Neuronal stem cell (in vitro differentiated cells): ENCODE results near the gene CLTC.

Experiments
- DNase-seq: peaks from one replicate; pipeline ENCODE4 v3.0.0-alpha.2; 2013; ENCODE audit warnings: low spot score
- H2AFZ ChIP-seq: one replicate; pipeline ENCODE4 v1.6.1; 2013; ENCODE audit warnings: mild to moderate bottlenecking, low read length, inconsistent platforms
- H2AK5ac ChIP-seq: 2 replicates; pipeline ENCODE4 v1.6.1; 2013; ENCODE audit warnings: low read depth, mild to moderate bottlenecking, inconsistent platforms, low read length, moderate library complexity, mixed read lengths
- H2BK120ac ChIP-seq: 2 replicates; pipeline ENCODE4 v1.6.1; 2013; ENCODE audit warnings: low read depth, mild to moderate bottlenecking, inconsistent platforms, low read length, moderate library complexity, mixed read lengths
- H2BK12ac ChIP-seq: one replicate; pipeline ENCODE4 v1.6.1; 2013; ENCODE audit warnings: low read length, inconsistent platforms
- H2BK15ac ChIP-seq: 2 replicates; pipeline ENCODE4 v1.6.1; 2013; ENCODE audit warnings: mild to moderate bottlenecking, low read length, inconsistent platforms, mixed read lengths
- H2BK5ac ChIP-seq: one replicate; pipeline ENCODE4 v1.6.1; 2013; ENCODE audit warnings: inconsistent platforms, mild to moderate bottlenecking, low read length, moderate library complexity
- H3K14ac ChIP-seq: one replicate; pipeline ENCODE4 v1.6.1; 2013; ENCODE audit warnings: low read length, inconsistent platforms
- H3K18ac ChIP-seq: 2 replicates; pipeline ENCODE4 v1.6.1; 2013; ENCODE audit warnings: low read length, inconsistent platforms
- H3K23ac ChIP-seq: 2 replicates; pipeline ENCODE4 v1.6.1; 2013; ENCODE audit warnings: low read depth, mild to moderate bottlenecking, mixed read lengths, low read length, inconsistent platforms; ENCODE audit not compliant: poor library complexity
- H3K27ac ChIP-seq: replicated peaks from 3 replicates; pipeline ENCODE4 v1.5.1; 2013; ENCODE audit warnings: low read length, inconsistent platforms
- H3K27me3 ChIP-seq, 3 experiments: 2 replicates each; pipeline ENCODE4 v1.6.1; 2013; ENCODE audit warnings: low read length in 3 of 3, mild to moderate bottlenecking in 2 of 3, inconsistent platforms in 1 of 3, low read depth in 1 of 3, mixed read lengths in 1 of 3, moderate library complexity in 1 of 3; ENCODE audit not compliant: control insufficient read depth in 3 of 3, insufficient read depth in 3 of 3
- H3K36me3 ChIP-seq, 2 donors: replicated peaks in 1 of 2; 2 replicates each; pipeline ENCODE4 v1.6.1; 2013; ENCODE audit warnings: low read length in 2 of 2; ENCODE audit not compliant: control insufficient read depth in 2 of 2, insufficient read depth in 2 of 2
- H3K4ac ChIP-seq: 2 replicates; pipeline ENCODE4 v1.6.1; 2013; ENCODE audit warnings: inconsistent platforms, mild to moderate bottlenecking, low read length, moderate library complexity
- H3K4me1 ChIP-seq, 2 donors: 1 replicate in 1 of 2; 2 replicates in 1 of 2; pipeline ENCODE4 v1.6.1; 2013; ENCODE audit warnings: low read length in 2 of 2, low read depth in 1 of 2; ENCODE audit not compliant: control insufficient read depth in 2 of 2, insufficient read depth in 1 of 2
- H3K4me2 ChIP-seq: one replicate; pipeline ENCODE4 v1.6.1; 2013; ENCODE audit warnings: mild to moderate bottlenecking, low read length, inconsistent platforms; ENCODE audit not compliant: insufficient read depth, poor library complexity, severe bottlenecking
- H3K4me3 ChIP-seq, 2 donors: 2 replicates each; pipeline ENCODE4 v1.5.1; 2013; ENCODE audit warnings: low read length in 2 of 2, mild to moderate bottlenecking in 2 of 2, inconsistent platforms in 1 of 2, moderate library complexity in 1 of 2
- H3K79me1 ChIP-seq: one replicate; pipeline ENCODE4 v1.6.1; 2013; ENCODE audit warnings: low read depth, mild to moderate bottlenecking, inconsistent platforms, low read length, moderate library complexity
- H3K9ac ChIP-seq: one replicate; pipeline ENCODE4 v1.6.1; 2013; ENCODE audit warnings: mild to moderate bottlenecking, low read depth, low read length, inconsistent platforms; ENCODE audit not compliant: poor library complexity
- H3K9me3 ChIP-seq, 2 donors: replicated peaks in 1 of 2; 2 replicates each; pipeline versions ENCODE3 to v1.6.1; 2013; ENCODE audit warnings: low read length in 2 of 2, mild to moderate bottlenecking in 2 of 2, inconsistent platforms in 1 of 2, low read depth in 1 of 2, mixed read lengths in 1 of 2, moderate library complexity in 1 of 2; ENCODE audit not compliant: control insufficient read depth in 2 of 2, insufficient read depth in 1 of 2
- H4K8ac ChIP-seq: one replicate; pipeline ENCODE4 v1.6.1; 2013; ENCODE audit warnings: low read depth, mild to moderate bottlenecking, inconsistent platforms, low read length, moderate library complexity
- H4K91ac ChIP-seq: one replicate; pipeline ENCODE4 v1.6.1; 2013; ENCODE audit warnings: low read length, low read depth, mild to moderate bottlenecking, inconsistent platforms; ENCODE audit not compliant: poor library complexity
- WGBS, 2 donors: extraction: QIAGEN DNeasy Blood & Tissue Kit; methylation state at CpG; one replicate each; pipeline ENCODE4 v1.1.7; 2013; ENCODE audit warnings: missing lambda C conversion rate in 2 of 2, mixed read lengths in 1 of 2; ENCODE audit not compliant: insufficient read length in 2 of 2, insufficient replicate concordance in 1 of 2; ENCODE audit errors: extremely low coverage in 2 of 2; 5-methylcytosine and 5-hydroxymethylcytosine counted together

CLTC gene

DNA sequence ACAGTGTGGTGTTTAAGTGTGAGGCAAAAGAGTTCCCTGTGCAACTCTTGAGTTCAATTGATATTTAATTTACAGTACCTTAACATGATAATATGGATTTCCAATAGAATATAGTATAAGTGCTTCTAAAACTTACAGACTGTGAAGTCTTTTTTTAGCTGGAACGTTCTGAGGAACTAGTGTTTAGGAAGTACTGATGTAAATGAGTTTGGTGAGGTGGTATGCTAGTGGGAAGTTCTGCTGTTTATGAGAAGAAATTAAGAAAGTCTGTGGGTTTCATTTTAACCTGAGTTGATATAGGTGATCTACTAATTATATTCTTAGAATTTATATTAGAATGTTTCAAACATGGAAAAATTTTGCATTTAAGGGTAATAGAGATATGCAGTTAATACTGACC lies 55.5 kb downstream of the CLTC start:
- Histone ChIP-seq H4K8ac (no peak overlapping the region), H2AFZ (no peak overlapping the region), H3K4me3 (no peak overlapping the region), H2BK120ac (no peak overlapping the region), H3K4me1 (no peaks in the 10 kb centered on the region), H2BK15ac (no peak overlapping the region), H3K18ac (no peak overlapping the region), H3K4me2 (no peak overlapping the region), H3K9me3 (no peaks in the 10 kb centered on the region), H4K91ac (no peak overlapping the region), H3K79me1 (no peaks in the 10 kb centered on the region), H2BK12ac (no peak overlapping the region), H3K9ac (no peak overlapping the region), H2BK5ac (no peak overlapping the region), H3K27ac (no peak overlapping the region), H2AK5ac (no peak overlapping the region), H3K27me3 (no peaks in the 10 kb centered on the region), H3K23ac (no peak overlapping the region), H3K14ac (no peak overlapping the region), H3K4ac (no peak overlapping the region), H3K36me3 (peaks cover 15 to 100% of the 10 kb centered on the region in 2 donors)
- no CpG with 5 or more reads among the region's 1 CpG for WGBS, 2 donors
- no peak for DNase-seq

- H3K4me2 ChIP-seq, result no peak overlapping the region
- H3K9ac ChIP-seq, result no peak overlapping the region
- no peak overlapping the region for H2BK15ac ChIP-seq
- H3K27ac ChIP-seq, result no peak overlapping the region
- H2BK12ac ChIP-seq, result no peak overlapping the region
- H3K4ac ChIP-seq, result no peak overlapping the region
- no peak overlapping the region for H2AFZ ChIP-seq
- no peak overlapping the region for H3K18ac ChIP-seq
- H3K23ac ChIP-seq, result no peak overlapping the region
- no peak overlapping the region for H2BK120ac ChIP-seq
- no peak overlapping the region for H4K91ac ChIP-seq
- H2AK5ac ChIP-seq, result no peak overlapping the region
- H3K9me3 ChIP-seq, result no peaks in the 10 kb centered on the region
- no peak overlapping the region for H3K4me3 ChIP-seq
- no peaks in the 10 kb centered on the region for H3K79me1 ChIP-seq
- H4K8ac ChIP-seq, result no peak overlapping the region
- no peak overlapping the region for H3K14ac ChIP-seq
- no peak overlapping the region for H2BK5ac ChIP-seq
- no CpG with 5 or more reads among the region's 7 CpGs for WGBS, 2 donors
- DNase-seq, result no peak
- H3K36me3 ChIP-seq, result peaks cover 18 to 100% of the 10 kb centered on the region in 2 donors
- no peaks in the 10 kb centered on the region for H3K27me3 ChIP-seq
- H3K4me1 ChIP-seq, result no peaks in the 10 kb centered on the region
Measured at GRCh38 chr17:59676716-59677115, 57.0 kb downstream of the CLTC start.

- H4K91ac ChIP-seq, result no peak overlapping the region
- H3K23ac ChIP-seq, result no peak overlapping the region
- WGBS, 2 donors, result no CpG with 5 or more reads among the region's 2 CpGs
- peaks cover 31 to 100% of the 10 kb centered on the region in 2 donors for H3K36me3 ChIP-seq
- no peak overlapping the region for H3K4me3 ChIP-seq
- no peaks in the 10 kb centered on the region for H3K27me3 ChIP-seq
- H3K9ac ChIP-seq, result no peak overlapping the region
- H3K27ac ChIP-seq, result no peak overlapping the region
- DNase-seq, result no peak
- no peak overlapping the region for H4K8ac ChIP-seq
- H2BK120ac ChIP-seq, result no peak overlapping the region
- H3K14ac ChIP-seq, result no peak overlapping the region
- no peak overlapping the region for H2BK12ac ChIP-seq
- H3K4me2 ChIP-seq, result no peak overlapping the region
- no peak overlapping the region for H3K4ac ChIP-seq
- H2AK5ac ChIP-seq, result no peak overlapping the region
- H3K18ac ChIP-seq, result no peak overlapping the region
- H3K4me1 ChIP-seq, result no peaks in the 10 kb centered on the region
- no peak overlapping the region for H2BK5ac ChIP-seq
- H2AFZ ChIP-seq, result no peak overlapping the region
- no peak overlapping the region for H2BK15ac ChIP-seq
- no peaks in the 10 kb centered on the region for H3K9me3 ChIP-seq
- H3K79me1 ChIP-seq, result no peaks in the 10 kb centered on the region
Measured at GRCh38 chr17:59678918-59679317, 59.2 kb downstream of the CLTC start.

- H3K9me3 ChIP-seq, result no peaks in the 10 kb centered on the region
- no peaks in the 10 kb centered on the region for H3K27me3 ChIP-seq
- no peak overlapping the region for H3K4ac ChIP-seq
- H4K8ac ChIP-seq, result no peak overlapping the region
- H3K18ac ChIP-seq, result no peak overlapping the region
- no peak overlapping the region for H4K91ac ChIP-seq
- no peak overlapping the region for H2BK120ac ChIP-seq
- no peak overlapping the region for H3K4me3 ChIP-seq
- no peak overlapping the region for H2AK5ac ChIP-seq
- no peak overlapping the region for H3K9ac ChIP-seq
- H2AFZ ChIP-seq, result no peak overlapping the region
- H3K23ac ChIP-seq, result no peak overlapping the region
- no peak overlapping the region for H2BK12ac ChIP-seq
- H3K79me1 ChIP-seq, result no peaks in the 10 kb centered on the region
- WGBS, 2 donors, result 100% methylated on average over 1 of the region's 4 CpGs; no CpG with 5 or more reads in 1 of the 2 donors
- H3K4me2 ChIP-seq, result no peak overlapping the region
- H3K27ac ChIP-seq, result no peak overlapping the region
- H2BK5ac ChIP-seq, result no peak overlapping the region
- H2BK15ac ChIP-seq, result no peak overlapping the region
- H3K4me1 ChIP-seq, result no peaks in the 10 kb centered on the region
- peaks cover 33 to 100% of the 10 kb centered on the region in 2 donors for H3K36me3 ChIP-seq
- no peak overlapping the region for H3K14ac ChIP-seq
- no peak for DNase-seq
Measured at GRCh38 chr17:59680314-59680713, 60.6 kb downstream of the CLTC start.
